ENCODE results near the gene DOK4.

The DOK4 gene

DNA sequence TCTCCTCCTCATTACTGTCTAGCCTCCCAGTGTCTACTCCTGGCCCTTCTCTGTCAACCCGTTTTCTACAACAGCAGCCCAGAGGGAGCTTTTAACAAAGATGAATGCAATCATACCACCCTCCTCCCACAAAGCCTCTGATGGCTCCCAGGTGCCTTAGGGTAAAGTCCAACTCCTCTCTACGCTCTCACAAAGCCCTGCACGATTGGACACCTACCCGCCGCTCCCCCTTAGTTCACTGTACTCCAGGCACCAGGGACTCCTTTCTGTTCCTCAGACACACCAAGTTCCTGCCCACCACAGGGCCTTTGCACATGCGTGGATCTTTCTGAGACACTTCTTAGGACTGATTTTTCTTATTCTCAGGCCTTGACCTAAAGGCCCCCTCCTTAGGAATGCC is 32.6 kb upstream of the DOK4 start:
- DNase-seq = no peak

DNA sequence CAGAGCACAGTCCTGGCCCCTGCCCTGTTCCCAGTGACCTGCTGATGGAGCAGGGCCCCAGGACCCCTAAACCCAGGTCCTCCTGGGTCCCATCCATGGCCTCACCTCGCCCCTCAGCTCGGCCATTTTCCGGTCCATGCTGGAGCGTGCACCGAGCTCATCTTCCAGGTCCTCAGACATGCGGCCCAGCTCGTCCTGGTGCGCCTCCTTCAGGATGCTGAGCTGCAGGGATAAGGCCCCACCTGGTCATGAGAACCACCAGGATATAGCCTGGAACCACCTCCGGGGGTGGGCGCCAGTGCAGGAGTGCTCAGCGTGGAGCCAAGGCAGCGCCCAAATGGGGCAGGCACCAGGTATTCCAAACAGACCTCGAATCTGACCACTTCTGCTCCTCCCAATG is 32.2 kb upstream of the DOK4 start:
- DNase-seq = no peak

DNA sequence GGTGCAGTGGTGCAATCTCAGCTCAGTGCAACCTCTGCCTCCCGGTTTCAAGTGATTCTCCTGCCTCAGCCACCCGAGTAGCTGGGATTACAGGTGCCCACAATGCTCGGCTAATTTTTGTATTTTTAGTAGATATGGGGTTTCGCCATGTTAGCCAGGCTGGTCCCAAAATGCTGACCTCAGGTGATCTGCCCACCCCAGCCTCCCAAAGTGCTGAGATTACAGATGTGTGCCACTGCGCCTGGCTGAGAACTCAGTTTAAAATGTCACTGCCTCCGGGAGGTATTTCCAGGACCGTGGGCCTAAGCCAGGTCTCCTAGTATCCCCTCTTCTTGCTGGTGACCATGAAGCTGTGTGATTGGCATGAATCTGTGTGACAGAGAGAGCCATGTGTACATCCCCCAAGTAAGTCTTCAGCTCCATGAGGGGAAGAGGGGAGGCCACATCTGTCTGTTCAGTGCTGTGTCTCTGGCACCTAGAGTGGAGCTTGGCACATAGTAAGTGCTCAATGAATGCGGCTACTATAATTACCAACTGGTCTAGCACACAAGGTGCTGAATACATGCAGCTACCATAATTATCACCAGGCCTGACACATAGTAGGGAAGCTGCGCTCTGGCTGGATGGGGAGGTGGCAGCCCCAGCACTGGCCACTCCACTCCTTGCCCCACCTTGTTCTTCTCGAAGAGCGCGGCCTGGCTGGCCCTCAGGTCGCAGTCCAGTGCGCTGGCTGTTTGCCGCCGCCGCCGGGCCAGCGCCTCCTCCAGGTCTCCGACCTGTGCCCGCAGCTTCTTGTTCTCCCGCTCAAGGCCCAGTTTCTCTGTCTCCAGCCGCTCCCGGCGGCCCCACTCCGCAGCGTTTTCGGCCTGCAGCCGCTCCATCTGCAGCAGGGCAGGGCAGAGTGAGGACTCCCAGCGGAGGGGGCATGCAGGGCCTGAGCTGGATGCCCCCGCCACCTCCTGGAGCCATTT is 31.4 kb upstream of the DOK4 start:
- no peak for DNase-seq

DNA sequence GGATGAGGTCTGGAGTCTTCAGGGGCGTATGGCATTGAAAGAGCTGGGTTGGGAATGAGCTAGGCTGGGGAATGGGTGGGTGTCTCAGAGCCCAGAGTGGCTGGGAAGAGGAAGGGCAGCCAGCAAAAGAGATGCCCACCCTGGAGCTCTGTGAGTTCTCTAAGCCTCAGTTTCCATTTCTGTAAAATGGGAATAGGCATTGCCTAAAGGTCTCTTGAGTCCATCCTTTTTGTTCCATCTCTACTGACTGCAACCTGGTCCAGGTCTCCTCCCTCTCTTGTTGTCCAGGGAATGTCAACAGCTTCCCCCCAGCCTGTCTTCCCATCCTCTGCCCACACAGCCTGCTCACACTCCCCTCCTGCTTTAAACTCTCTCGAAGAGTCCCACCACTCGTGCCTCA is 30.5 kb upstream of the DOK4 start:
- no peak for DNase-seq

DNA sequence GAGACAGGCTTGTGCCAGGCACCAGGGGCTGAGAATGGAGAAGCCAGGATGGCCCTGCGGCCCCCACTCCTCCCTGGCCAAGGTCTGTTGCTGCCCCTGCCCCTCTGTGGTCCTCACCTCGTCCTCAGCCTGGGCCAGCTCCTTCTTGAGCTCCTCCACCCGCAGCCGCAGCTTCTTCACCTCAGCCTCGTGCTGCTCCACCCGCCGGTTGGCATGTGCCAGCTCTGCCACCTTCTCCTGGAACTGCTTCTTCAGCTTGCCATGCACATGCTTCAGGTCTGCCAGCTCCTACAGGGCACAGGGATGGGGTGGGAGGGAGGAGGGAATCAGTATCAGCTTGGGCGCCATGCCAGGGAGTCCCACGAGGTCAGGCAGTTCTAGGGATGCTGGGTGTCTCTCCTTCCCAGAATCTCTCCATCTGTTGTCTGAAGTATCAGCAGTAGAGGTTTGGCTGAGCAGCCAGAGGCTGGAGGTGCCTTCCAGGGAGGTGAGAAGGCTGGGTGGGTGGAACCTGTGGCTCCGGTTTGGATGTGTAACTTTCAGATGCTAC is 30.0 kb upstream of the DOK4 start:
- DNase-seq = no peak

DNA sequence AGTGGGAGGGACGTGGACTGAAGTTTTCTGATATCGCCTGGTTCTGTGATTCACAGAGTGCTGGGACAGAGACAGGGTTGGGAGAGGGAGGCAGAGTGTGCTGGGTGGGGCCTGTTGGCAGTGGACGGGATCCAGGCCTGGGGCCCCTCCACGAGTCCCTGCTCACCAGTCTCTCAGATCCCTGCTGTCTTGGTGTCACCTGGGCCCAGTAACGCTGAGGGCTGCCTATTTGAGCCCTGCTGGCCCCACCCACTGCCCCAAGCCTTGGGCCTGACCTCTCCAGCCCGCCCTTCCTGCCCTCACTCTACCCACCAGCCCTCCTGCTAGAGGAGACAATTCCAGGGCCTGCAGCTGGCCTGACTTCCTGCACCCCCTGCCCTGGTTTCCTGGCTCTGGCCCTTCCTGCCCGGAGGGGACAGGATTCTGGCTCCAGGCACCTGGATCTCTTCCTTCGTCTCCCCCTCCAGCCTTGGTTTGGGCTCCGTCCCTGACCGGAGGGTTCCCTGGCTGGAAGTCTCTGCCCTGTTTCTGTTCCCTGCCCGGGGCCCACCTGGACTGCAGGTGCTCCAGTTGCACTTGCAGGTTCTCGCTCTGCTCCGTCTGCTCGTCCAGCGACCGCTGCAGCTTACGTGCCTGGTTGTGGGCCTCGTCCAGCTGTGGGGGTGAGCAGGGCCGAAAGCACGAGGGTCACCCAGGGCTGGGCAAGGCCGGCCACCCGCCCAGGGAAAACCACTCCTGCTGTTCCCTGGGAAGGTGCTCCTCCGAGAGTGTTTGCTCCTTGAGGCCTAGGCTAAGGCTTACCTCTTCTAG is 28.7 kb upstream of the DOK4 start:
- no peak for DNase-seq

DNA sequence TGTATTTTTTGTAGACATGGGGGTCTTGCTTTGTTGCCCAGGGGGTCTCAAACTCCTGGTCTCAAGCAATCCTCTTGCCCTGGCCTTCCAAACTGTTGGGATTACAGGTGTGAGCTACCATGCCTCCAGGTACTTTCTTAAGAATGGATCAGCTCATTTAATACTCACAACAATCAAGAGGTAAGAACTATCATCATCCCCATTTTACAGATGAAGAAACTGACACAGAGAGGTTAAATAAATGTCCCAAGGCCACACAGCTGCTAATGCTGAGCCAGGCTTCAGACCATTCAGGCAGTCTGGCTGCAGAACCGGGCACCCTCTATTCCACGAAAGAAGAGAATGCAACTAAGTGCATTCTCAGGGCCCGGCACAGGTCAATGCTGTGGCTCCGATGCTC is 28.1 kb upstream of the DOK4 start:
- DNase-seq = no peak

DNA sequence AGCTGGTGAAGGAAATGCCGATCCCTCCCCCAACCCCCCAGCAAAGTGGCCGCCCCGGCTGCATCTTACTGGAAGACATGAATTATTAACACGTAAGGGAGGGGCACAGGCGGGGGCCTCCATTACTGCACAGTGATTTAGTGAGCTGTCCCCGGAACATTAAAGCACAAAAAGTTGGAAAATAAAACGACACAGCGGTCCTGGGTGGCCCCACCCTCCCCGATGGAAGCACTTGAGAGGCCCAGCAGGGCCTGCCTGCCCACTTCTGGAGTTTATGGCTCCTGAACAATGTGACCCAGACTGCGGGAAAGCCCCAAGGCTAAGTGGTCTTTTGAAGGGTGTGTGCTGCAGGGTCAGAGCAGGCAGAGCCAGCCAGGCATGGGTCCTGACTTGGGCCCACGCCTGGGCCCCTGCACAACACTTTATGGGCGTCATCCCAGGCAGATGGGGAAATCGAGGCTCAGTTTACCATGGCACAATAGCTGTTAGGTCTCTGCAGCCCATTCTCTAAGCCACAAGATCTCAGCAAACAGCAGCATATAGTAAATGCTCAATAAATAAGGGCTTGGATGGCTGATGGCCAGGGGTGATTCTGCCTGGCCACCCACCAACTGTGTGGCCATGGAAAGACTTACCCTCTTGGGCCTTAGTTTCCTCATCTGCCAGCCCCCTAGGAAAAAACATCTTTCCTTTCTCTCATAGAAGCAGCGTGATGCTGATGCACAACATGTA is 27.2 kb upstream of the DOK4 start:
- no peak for DNase-seq

DNA sequence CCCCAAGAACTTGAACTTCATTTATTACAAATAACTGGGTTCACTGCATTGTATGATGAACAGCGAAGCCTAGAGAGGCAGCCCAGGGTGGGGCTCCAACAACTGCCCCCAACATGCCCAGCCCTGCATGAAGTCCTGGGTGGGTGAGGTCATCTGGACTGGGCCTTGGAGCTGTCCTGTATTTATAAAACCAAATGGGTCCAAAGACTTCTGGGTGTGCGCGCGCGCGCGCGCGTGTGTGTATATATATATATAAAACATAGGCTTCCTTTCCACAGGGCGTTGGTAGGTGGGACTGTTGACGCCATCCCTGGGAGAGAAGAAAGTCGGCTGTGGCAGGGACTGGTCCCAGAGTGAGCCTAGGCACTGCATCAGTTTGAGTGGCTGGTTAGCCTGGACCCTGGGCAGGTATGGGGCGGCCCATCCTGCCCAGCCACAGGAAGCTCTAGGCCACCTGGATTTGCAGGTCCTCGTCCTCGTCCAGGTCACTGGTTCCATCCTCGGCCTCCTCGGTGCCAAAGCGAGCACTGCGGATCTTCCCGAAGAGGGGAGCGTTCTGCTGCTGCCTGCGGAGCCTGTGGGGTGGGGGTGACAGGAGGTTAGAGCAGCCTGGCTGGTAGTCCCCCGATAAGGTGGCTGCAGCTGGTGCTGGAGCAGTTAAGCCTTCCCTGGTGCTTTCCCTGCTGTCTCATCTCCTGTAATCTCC is 26.2 kb upstream of the DOK4 start:
- no peak for DNase-seq

DNA sequence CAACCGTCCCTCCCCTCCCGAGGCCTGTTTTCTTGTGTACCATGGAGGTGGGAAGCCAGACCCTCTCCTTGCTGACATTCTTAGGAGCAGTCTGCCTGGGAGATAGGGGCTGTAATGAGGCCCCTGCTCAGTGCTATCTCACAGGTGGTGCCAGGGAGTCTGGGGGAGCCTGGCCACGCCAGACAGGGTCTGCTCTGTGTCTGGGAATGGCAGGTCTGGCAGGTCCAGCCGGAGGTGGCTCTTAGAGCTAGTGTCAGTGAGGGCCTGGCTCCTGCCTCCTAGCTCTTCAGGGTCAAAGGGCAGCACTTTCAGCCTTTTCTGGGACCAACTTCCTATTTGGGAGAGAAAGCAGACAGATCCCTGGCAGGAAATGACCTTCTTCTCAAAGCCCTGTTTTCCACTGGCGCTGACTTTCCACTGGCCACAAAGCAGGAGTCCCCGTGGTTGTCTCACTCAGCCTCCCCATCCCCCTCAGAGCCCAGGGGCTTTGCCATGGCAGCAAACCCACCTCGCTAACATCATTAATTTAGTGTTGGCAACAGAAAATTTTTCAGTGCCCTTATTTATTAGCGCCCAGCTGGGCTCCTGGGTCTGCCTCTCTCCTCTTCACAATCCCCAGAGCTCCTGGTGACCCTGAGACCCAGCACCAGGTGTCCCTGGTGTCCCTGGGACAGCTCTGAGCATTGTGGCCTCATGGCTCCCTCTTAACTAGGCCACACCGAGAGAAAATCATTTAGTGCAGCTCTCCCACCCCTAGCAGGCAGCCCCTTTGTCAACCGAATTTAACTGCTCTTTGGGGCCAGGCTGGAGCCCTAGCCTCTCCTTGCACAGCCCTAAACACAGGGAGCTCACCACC is 24.0 kb upstream of the DOK4 start:
- no peak for DNase-seq

DNA sequence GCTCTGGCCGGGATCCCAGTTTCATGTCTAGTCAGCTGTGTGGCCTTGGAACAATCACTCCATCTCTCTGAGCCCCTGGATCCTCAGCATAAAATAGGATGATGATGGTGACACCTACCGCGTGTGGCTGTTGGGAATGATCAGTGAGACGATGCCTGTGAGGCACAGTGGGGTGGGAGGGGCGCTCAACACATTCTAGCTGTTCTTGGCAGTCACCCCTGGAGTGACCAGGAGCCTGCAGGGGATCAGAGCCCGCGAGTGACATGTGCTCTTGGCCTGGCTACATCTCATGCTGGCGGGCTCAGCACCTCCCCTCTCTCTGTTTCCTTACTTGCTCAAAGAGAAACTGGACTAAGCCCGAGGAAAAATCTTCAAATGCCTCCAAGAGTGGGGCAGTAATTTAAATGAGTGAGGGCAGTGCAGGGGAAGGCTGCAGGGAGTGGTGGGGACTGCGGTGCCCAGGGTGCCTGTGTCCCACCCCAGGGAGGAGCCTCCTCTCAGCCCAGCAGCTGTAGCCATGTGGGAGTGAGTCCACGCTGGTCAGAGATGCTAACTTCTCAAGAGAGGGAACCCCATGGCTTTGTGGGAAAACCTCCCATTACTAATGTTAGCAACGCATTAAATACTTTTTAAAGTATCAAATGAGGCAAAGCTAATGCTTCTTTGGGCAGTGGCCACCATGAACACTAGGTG is 23.1 kb upstream of the DOK4 start:
- no peak for DNase-seq

DNA sequence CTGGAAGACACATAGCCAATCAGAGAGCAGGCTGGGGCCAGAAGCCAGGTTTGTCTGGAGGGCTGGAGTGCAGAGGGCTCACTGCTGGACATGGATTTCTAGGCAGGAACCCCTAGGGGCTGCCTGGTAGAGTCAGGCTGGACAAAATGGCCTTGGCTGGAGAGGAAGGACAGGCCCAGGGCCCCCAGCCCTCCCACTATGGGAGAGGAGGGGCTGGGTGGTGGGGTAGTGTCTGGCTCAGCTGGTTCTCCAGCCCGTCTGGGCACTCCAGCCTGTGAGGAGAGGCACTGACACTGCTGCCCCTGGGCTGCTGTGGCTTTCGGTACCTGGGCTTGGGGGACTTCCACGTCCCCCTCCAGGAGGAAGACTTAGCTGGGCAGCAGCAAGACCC is 21.7 kb upstream of the DOK4 start:
- DNase-seq = no peak

DNA sequence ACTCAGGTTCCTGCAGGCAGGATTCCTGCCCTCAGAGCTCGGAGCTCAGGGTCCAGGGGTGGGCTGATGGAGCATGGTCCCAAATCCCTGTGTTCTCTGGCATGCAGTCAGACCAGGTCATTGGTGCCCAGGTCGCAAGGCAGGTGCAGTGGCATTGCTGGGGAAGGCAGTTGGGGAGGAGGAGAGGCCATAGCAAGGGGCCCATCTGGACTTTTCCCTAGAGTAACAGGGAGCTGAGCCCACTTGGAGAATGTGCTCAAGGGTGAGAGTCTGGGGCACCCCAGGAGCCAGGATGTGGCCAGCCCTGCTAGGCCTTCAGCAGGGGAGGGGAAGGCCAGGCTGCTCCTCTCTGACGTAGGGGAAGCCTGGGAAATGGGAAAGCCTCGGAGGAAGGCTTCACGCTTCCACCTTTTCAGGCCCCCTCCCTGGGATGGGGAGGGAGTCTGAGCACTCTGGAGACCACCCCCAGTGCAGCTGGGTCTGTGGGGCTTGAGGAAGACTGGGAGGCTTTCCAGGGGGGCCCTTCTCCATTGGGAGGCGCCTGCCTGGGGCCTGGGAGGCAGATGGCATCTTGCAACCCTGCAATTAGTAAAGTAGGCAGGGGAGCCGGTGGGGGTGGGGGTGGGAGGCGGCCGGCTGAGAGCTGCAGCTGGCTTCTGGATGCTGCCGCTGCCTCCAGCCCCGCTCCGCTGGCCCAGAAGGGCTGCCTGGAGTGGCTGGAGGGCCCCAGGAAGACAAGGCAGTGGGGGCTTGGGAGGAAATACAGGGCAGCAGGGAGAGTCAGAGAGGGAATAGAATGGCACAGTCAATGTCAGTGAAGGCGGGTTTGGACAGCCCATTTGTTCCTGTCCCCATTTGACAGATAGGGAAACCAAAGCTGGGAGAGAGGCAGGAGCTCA is 21.1 kb upstream of the DOK4 start:
- no peak for DNase-seq

DNA sequence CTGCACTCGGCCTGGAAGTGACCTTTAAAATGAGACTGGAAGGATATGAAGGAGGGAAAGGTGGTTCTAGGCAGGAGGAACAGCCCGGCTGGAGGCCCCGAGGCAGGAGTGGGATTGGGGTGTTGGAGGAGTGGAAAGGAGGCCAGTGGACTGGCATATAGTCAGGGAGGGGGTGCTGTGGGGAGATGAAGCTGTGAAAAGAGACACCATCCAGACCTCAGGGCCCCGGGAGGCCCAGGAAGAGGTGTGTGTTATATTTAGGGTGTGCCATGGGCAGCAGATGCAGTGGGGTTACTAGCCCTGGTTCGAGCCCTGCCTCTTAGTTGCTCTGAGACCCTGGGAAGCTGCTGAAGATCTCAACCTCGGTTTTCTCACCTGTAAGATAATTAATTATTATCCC is 18.9 kb upstream of the DOK4 start:
- DNase-seq = no peak

DNA sequence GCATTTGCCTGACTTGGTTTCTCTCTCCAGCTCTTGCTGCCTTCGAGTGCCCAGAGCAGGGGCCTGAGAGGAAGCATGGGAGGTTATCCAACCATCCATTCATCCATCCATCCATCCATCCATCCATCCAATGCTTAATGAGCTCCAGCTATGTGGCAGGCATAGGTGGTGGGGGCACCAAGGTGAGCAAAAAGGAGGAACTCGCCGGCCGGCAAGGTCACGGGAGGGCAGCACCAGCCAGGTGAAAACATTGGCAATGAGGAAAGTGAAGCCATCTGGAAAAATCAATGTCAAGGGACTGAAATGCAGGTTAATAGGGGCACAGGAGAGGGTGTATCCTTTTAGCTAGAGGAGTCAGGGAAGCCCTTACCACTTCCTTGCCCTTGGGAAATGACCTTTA is 18.2 kb upstream of the DOK4 start:
- no peak for DNase-seq

DNA sequence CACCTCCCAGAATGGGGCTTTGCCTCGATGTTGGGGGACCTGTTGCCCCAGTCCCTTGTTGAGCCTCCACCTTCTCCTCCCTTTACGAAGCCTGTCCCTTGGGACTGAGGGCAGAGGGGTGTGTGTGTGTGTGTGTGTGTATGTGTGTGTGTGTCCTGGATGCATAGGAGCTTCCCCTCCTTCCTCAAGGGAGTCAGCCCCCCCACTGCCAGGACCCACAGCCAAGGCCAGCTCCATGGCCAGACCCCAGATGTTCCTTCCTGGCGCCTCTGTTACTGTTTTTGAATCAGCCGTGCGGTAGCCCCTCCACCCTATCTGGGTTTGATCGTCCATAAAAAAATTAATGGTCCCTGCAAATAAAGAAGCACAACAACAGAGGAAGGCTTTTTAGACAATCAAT is 17.7 kb upstream of the DOK4 start:
- DNase-seq = no peak

DNA sequence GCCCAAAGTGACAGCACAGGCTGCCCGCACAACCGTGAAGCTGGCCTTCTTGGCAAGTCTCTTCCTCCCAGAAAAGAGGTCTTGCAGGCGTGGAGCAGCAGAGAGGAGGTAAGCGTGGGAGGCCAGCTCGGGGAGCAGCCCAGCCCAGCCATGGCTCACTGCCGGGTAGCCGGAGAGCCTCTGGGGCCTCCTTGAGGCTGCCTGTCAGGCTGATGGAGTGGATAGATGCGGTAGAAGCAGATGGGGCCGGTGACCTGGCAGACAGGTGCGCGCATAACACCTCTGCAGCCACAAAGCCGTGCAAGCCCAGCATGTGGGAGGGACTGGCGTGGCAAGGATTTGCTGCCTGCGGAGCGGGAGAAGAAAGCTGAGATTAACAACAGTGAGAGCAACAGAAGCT is 17.1 kb upstream of the DOK4 start:
- no peak for DNase-seq

DNA sequence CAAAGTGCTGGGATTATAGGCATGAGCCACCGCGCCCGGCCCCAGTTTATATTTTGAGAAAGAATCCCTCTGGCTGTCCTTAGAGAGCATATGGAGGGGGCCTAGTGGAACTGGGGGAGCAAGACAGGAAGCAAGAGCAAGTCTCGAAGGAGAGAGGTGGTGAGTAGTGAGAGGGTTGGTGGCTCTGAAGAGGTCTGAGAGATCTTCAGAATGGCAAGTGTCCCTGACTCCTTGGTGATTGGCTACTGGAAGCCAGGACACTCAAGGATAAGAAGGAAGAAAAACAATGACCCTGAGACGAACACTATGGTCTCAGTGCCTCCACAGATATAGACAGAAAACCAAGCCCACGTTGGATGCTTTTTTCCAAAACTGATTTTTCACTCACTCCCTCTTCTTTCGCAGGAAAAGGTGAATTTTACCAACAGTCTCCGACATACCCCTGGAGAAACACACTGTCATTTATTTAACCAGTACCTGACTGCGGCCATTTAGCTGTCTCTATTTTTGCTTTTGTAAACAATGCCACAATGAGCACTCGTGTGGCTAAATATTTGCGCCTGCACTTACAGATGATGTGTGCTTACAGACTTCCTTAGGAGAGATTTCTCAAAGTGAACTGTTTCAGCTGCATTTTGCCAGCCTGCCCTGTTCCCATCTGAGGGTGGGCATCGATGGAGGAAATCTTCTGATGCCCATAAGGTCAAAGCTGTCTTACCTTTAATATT is 15.9 kb upstream of the DOK4 start:
- DNase-seq = no peak

DNA sequence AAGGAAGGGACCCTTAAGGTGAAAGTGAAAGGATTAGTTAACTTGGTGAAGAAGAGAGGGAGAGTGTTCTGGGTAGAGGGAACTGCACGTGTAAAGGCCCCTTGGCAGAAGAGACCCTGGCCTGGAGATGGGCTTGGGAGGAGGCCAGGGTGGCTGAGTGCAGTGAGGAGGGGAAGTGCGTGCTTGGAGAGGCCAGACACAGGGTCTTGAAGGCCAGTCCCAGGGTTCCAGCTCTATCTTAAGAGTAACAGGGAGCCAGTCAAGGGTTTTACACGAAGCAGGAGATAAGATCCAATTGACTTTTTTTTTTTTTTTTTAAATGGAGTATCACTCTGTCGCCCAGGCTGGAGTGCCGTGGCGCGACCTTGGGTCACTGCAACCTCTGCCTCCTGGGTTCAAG is 15.2 kb upstream of the DOK4 start:
- no peak for DNase-seq
